IPS-11a (cell line): ENCODE results near the gene RER1.
"Not testable (repeated sequence)": the region's sequence is repeated elsewhere in the genome, so short reads cannot be mapped to it uniquely, and the experiment has no call there.

Experiments
- H3K4me3 ChIP-seq: one replicate; pipeline ENCODE4 v1.5.1; 2013; ENCODE audit warnings: low read depth, low read length, control low read depth

Gene RER1

GRCh38 chr1:2422523-2422922 is 30.9 kb downstream of the RER1 start:
- H3K4me3 ChIP-seq: no peak overlapping the region

- H3K4me3 ChIP-seq: no peak overlapping the region
Measured at GRCh38 chr1:2425892-2426291, 34.3 kb downstream of the RER1 start.

GRCh38 chr1:2426540-2426939 is 34.9 kb downstream of the RER1 start:
- no peak overlapping the region for H3K4me3 ChIP-seq

- no peak overlapping the region for H3K4me3 ChIP-seq
Measured at GRCh38 chr1:2427051-2427450, 35.4 kb downstream of the RER1 start.

- no peak overlapping the region for H3K4me3 ChIP-seq
Measured at GRCh38 chr1:2427976-2428375, 36.3 kb downstream of the RER1 start.

GRCh38 chr1:2428490-2428889 is 36.8 kb downstream of the RER1 start:
- H3K4me3 ChIP-seq: no peak overlapping the region

- no peak overlapping the region for H3K4me3 ChIP-seq
Measured at GRCh38 chr1:2429780-2430591, 38.3 kb downstream of the RER1 start.

- H3K4me3 ChIP-seq: no peak overlapping the region
Measured at GRCh38 chr1:2430592-2430973, 38.9 kb downstream of the RER1 start.

- H3K4me3 ChIP-seq: no peak overlapping the region
Measured at GRCh38 chr1:2431103-2431502, 39.5 kb downstream of the RER1 start.

- no peak overlapping the region for H3K4me3 ChIP-seq
Measured at GRCh38 chr1:2431518-2431917, 39.9 kb downstream of the RER1 start.

- no peak overlapping the region for H3K4me3 ChIP-seq
Measured at GRCh38 chr1:2432441-2432844, 40.8 kb downstream of the RER1 start.

GRCh38 chr1:2433196-2433595 is 41.6 kb downstream of the RER1 start:
- no peak overlapping the region for H3K4me3 ChIP-seq

- H3K4me3 ChIP-seq: no peak overlapping the region
Measured at GRCh38 chr1:2433936-2434655, 42.5 kb downstream of the RER1 start.

- H3K4me3 ChIP-seq: no peak overlapping the region
Measured at GRCh38 chr1:2435091-2435490, 43.5 kb downstream of the RER1 start.

GRCh38 chr1:2435746-2436355 is 44.2 kb downstream of the RER1 start:
- H3K4me3 ChIP-seq: no peak overlapping the region

- no peak overlapping the region for H3K4me3 ChIP-seq
Measured at GRCh38 chr1:2436876-2437275, 45.2 kb downstream of the RER1 start.

- no peak overlapping the region for H3K4me3 ChIP-seq
Measured at GRCh38 chr1:2437617-2438016, 46.0 kb downstream of the RER1 start.

GRCh38 chr1:2438038-2438437 is 46.4 kb downstream of the RER1 start:
- H3K4me3 ChIP-seq: no peak overlapping the region

GRCh38 chr1:2438641-2439040 is 47.0 kb downstream of the RER1 start:
- no peak overlapping the region for H3K4me3 ChIP-seq

- H3K4me3 ChIP-seq: no peak overlapping the region
Measured at GRCh38 chr1:2439369-2439768, 47.7 kb downstream of the RER1 start.

- H3K4me3 ChIP-seq: not testable (repeated sequence)
Measured at GRCh38 chr1:2440346-2440745, 48.7 kb downstream of the RER1 start.

- H3K4me3 ChIP-seq: no peak overlapping the region
Measured at GRCh38 chr1:2441746-2442145, 50.1 kb downstream of the RER1 start.
